GM21360 (cell line): Measurements from ENCODE around the gene GMPR2.
"Not testable (repeated sequence)": the region's sequence is repeated elsewhere in the genome, so short reads cannot be mapped to it uniquely, and the experiment has no call there.

ENCODE experiments used
- ATAC-seq: cut with Tn5 transposase; IDR thresholded peaks from one replicate; pipeline ENCODE4 v1.9.1; 2021; ENCODE audit warnings: mild to moderate bottlenecking, moderate library complexity; ENCODE audit not compliant: unreplicated experiment

GMPR2 gene

DNA sequence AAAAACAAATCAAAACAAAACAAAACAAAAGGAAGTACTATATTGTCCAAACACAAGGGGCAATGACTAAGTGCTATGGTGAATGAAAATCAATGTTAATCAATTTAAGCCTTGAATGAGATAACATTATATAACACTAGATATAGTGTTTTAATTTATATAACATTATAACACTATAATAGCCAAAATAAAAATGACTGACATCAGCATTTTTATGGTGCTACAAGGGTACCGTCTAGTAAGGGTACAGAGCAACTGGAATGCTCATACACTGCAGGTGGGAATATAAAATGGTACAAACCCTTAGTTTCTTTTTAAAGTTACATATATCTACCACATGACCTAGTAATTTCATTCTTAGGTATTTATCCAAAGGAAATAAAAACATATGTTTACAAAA lies 6.3 kb upstream of the GMPR2 start:
- no peak for ATAC-seq

DNA sequence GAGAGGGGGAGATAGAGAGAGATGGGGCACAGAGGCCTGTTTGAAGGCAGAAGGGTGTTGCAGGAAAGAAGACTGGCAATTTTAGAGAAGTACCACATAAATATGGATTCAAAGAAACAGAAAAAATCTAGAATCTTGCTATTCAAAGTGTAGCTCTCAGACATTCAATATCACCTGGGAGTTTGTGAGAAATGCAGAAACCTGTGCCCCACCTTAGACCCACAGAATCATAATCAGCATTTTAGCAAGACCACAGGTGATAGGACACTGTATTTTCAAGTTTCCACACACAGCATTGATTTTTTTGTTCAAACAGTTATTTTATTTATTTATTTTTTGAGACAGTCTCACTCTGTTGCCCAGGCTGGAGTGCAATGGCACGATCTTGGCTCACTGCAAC lies 3.8 kb upstream of the GMPR2 start:
- ATAC-seq: no peak

DNA sequence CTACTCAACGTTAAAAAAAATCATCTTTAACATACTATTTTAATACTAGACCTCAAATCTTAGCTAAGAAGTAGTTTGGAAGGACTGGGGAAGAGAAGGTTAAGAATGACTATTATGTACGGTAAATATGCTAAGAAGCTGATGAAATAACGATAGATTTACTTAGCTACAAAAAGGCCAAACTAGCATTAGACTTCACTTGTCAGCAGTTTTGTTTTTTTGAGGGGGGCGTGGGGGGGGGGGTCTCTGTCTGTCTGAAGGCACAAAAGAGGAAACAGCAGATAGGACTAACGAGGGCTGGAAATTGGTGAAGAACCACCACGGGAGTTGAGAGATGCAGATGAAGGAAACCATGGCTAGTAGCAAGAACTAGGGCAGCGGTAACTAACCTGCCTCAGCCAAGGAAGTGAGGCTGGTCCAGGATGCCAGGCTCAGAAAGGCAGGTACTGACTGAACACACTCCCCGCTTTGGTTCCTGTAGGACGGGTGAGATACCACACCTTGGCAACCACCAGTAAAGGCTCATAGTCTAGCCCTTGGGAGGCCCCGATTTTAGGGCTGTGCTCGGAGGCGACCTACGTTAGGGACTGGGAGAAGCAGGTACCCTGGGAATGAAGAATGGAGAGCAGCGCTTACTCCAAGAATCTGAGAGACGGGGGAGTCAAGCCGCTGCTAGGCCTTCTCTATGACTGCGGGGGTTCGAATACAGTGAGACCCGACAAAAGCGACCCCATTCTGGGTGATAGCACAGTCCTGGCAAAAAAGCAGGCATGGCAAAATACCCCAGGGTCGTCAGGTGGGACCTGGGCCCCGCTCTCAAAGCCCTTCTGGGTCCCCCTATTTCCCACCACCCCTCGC lies 1.2 kb upstream of the GMPR2 start:
- peak; percentile 25 for ATAC-seq

DNA sequence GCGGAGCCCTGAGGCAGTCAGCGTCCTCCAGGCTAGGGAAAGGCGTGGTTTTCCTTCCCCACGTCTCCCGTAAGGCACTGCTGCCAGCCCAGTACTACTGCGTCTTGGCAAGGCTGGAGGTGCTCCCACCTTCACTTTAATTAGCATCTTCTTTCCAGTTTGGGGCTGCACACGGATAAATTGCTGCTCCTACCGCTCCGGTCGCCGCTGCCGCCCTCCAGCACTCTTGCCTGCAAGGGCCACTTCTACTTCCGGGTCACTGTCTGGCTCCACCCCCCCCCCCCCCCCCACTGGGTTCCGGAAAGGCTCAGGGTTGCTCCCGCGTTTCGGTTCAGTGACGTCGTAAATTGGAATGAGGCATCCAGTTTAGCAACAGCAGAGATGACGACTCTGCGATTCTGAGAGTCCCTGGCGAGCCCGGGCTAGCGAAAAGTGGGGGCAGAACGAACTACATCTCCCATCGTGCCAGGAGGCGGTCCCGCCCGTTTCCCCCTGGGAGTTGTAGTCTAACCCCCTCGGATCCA lies 546 bp upstream of the GMPR2 start, which contains the start of gene NEDD8:
NEDD8 (minus strand) TSS at position 247 of the 524 bp plus-strand sequence; CDS start at position 147, 100 bp downstream.
- ATAC-seq: peak; percentile 65

DNA sequence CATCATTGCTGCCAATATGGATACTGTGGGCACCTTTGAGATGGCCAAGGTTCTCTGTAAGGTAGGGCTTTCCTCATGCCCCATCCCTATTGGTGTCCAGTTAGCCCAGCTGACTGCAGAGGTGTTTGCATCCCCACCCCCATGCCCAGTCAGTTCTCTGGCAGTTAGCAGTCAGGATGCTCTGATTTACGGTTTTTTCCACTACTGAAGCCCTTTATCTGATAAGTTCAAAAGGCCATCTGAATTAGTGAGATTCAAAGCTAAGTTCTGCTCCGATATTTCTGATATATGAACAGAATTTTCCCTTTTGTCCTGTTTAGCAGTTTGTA lies 773 bp downstream of the GMPR2 start:
- ATAC-seq: no peak

DNA sequence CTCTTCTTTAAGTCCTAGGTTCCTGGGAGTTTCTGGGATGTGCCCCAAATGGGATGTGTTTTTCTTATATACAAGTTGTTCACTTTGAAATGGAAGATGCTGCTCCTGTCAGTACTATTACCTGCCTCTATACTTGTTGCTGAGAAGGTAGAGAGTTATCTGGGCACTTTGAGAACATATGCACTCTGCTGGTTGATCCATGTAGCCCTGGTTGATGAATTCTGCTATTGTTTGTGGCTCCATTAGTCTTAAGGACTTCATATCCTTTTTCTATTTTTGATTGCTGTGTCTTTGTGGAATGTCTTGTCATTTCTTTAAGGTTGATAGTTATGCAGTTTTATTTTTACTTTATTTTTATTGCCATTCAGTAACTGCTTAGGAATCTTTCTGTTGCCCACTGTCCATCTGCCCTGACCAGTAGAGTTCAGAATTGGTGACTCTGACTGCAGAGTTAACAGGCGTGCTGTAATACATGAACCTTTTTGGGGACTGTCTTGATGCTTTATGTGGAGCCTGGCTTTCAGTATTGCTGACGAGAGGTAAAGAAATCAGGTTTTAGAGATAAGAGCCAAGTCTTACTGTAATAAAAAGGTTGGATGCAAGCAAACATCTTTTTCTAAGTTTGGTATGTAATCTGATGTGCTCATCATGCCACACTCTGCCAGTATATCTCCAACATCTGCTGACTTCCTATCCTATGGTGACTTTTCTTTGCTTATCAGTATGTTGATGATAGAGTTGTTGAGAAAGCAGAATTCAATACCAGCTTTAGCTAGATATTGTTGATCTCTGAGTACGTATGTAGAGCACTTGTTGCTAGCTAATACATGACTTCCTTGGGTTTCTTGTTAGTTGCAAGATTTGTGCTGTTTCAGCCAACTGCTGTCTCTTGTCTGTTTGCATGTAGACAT lies 1.6 kb downstream of the GMPR2 start:
- ATAC-seq: no peak

DNA sequence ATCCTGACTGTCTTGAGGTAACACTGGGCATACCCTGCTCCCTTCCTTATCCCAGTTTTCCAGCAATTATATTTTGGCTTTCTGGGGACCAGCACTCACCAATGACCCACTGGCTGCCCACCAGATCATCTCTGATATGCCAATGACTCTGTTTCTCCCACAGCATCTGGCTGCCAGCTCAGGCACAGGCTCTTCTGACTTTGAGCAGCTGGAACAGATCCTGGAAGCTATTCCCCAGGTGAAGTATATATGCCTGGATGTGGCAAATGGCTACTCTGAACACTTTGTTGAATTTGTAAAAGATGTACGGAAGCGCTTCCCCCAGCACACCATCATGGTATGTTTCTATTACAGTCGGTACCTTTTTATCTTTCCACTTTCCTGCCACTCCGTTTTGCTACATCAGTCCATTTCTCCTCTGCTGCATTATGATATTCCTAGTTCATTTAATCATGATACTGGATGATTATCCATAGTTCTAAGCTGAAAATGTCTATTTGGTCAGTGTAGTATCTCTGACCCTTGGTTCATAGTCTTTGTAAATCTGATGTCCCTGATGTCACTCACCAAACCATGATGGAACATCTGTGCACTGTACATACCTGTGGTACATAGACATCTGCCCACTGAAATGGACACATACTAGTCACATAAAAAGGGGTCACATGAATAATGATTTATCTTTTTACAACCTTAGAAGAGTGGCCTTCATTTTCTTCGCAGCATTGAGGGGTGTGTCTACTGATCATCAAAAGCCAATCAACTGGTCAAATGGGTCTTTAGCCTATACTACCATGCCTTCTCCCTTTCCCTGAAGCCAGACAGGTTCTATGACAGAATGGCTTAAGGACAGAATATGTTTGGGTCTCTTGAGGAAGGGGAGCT lies 3.3 kb downstream of the GMPR2 start:
- ATAC-seq: no peak

DNA sequence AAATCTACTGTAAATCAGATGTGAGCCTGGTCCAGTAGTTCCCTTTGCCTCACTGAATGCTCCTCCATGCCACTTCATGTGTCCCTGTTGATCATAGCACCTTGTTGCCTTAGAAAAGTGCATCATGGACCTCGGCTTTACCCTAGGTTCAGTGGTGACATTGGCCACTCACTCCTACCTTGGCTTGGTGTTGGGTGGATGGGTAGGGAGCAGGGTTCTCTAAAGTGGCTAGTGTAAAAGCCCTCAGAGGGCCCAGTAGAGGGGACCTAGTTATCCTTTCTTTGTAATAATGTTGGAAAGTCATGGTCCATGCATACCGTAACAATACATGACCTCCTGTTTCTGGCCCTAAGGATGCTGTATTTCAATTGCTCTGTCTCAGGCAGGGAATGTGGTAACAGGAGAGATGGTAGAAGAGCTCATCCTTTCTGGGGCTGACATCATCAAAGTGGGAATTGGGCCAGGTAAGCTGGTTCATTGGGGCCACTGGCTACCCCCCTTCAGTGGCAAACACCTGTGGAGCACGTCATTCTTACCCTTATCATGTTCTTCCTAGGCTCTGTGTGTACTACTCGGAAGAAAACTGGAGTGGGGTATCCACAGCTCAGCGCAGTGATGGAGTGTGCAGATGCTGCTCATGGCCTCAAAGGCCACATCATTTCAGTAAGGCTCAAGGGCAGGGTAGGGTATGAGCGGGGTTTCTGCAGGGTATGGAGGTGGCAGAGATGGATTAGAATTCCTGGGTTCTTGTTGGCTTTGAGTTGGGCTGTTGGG lies 4.1 kb downstream of the GMPR2 start:
- ATAC-seq: no peak

DNA sequence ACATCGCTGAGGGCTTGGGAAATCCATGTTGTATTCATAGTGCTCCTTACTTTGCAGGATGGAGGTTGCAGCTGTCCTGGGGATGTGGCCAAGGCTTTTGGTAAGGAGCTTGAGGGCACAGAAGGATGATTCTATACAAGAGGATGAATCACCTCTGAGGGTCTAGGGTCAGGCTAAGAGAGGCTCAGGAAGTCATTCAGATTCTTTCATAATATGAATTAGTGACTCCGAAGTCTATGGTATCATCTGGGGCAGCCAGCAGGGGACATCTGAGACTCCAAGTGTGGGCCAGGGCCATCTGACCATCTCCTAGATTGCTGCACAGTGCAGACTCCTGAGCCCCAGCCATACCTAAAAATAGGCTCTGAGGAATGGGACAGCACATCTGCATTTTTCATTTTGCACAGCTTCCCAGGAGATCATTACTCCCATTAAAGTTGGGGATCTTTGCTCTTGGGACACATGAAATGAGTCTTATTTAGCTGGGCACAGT lies 4.8 kb downstream of the GMPR2 start:
- ATAC-seq: no peak

DNA sequence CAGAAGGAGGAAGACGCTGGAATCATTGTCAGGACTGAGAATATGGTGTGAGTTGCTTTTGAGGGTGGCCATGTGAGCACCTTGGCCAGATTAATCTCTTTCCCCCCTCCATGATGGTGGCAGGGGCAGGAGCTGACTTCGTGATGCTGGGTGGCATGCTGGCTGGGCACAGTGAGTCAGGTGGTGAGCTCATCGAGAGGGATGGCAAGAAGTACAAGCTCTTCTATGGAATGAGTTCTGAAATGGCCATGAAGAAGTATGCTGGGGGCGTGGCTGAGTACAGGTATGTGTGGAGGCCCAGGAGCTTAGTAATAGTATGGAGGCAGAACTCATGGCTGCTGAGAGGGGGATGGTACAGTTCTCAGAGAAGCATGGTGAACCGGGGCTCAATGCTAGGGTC lies 5.4 kb downstream of the GMPR2 start:
- no peak for ATAC-seq

DNA sequence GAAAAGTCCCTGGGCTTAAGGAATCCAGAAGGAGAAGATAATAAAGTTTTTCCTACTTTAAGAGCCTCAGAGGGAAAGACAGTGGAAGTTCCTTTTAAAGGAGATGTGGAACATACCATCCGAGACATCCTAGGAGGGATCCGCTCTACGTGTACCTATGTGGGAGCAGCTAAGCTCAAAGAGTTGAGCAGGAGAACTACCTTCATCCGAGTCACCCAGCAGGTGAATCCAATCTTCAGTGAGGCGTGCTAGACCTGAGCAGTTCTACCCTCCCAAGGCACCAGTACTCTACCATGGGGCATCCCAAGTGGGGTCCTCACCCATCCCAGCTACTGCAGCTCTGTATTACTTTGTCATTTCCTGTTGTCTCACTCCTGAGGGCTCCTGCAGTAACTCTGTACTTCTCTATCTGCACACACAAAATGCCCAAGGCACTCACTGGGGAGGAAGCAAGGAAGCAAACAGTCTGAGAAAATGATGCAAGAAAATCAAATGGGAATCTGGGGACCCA lies 5.9 kb downstream of the GMPR2 start:
- ATAC-seq: no peak

DNA sequence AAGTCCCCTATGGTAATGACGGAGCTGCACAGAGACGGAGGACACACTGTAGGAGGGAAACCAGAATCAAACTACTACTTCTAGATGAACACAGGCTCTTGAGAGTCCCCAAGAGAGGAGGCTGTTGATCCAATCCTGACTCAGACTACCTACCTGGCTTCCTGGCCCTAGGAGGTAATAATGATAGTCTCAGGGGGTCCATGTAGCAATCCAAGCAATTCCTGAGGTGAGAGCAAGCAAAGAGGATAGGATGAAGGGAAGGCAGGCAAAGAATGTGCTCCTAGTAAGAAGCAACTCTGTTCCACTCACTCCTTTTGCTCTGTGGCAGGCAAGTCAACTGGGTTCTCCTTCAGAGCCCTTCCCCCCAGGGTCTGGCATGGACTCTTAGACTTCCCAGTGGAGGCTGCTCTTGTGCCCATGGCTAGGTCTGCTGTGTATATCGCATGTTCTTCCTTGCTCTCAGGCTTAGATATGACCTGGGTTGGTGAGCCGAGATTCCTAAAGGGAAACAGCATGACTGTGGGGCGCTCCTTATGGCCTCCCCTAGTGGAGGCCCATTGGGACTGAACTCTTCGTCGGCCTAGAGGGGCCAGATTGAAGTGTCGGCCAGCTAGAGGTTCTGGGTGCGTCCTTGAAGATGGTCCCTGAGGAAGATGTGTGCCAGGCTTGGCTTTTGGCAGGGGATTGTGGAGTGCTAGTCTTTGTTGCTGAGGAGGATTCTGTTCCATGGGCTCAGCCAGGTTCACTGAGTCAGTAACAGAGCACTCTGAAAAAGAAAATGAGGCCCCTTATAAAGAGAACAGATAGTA lies 7.6 kb downstream of the GMPR2 start:
- ATAC-seq: no peak

DNA sequence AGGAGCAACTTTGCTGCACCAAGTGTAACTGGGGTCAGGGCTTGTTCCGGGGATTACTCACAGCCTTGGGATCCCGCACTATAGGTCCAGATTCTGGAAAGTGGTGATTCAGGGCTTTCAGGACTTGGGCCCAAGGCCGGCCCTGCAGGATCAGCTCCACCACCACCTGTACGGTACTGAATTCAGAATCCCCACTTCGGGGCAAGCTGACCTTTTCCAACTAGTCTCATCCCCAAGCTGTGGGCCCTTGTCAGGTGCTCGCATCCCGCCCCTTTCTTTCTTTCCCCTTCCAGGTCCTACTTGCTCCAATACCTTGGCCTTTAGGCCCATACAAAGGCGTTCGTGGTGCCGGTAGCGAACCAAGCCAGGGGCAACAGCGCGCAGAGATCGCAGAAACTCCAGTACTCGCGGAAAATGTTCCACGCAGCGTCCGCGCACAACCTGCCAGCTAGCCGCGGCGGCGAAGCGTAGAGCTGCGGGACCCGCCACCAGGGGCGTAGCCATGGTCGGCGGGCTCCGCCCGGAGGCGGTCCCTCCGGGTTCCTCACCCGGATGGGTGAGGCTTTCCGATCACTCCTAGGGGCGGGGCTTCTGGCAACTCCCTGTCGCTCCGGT lies 9.2 kb downstream of the GMPR2 start:
- peak; percentile 74 for ATAC-seq

DNA sequence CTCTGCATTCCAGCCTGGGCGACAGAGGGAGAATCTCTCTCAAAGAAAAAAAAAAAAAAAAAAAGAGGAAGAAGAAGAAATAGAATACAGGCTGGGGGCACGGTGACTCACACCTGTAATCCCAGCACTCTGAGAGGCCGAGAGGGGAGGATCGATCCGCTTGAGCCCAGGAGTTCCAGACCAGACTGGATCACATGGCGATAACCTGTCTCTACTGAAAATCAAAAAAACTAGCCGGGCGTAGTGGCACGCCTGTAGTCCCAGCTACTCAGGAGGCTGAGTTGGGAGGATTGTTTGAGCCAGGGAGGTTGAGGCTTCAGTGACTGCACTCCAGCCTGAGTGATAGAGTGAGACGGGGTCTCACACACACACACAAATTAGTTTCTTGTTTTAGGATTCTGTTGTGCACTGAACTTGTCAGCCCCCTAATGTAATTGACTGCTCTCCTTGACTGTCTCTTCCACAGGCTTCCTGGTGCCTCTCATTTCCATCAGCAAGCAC lies 10.7 kb downstream of the GMPR2 start:
- ATAC-seq: no peak

DNA sequence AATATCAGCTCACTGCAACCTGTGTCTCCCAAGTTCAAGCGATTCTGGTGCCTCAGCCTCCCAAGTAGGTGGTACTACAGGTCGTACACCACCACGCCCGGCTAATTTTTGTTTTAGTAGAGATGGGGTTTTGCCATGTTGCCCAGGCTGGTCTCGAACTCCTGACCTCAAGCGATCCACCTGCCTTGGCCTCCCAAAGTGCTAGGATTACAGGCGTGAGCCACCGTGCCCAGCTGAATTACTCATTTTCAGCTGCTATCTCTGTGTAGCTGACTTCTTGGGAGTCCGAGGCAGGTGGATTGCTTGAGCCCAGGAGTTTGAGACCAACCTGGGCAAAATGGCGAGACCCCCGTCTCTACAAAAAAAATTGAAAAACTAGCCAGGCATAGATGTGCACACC lies 12.6 kb downstream of the GMPR2 start:
- ATAC-seq: not testable (repeated sequence)

DNA sequence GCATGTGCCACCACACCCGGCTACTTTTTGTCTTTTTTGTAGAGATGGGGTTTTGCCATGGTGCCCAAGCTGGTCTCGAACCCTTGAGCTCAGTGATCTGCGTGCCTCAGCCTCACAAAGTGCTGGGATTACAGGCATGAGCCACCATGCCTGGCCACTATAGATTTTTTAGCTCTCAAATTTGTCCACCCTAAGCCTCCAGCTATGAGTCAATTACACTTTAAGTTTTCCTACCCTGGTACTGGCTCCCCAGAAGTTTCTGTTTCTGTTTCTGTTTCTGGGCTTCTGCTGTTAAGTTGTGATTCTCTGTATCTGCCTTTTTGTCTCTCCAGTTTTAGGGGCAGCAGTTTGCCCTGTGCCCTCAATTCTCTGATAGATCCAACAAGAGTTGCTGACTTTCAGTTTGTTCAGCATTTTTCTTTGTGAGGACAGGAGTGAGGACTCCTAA lies 14.1 kb downstream of the GMPR2 start:
- ATAC-seq: no peak

DNA sequence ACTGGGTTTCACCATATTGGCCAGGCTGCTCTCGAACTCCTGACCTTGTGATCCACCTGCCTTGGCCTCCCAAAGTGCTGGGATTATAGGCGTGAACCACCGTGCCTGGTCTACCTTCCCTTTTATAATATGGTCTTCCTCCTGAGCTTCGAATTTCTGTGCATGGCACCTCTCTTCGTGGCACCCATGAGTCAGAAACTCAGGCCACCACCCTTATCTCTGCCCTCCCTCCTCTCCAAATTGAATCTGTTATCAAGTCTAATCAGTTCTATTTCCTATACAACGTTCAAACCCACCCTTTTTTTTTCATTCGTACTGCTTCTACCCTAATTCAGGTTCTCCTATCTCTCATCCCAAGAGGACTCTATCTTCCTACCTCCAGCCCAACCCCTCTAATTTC lies 14.7 kb downstream of the GMPR2 start:
- ATAC-seq: no peak
